ENCODE results near the gene TIMM22.
"Not testable (repeated sequence)": the region's sequence is repeated elsewhere in the genome, so short reads cannot be mapped to it uniquely, and the experiment has no call there.

TIMM22 gene

GRCh38 chr17:996554-997344 is at the start of gene TIMM22:
Gene TIMM22, plus strand, starts transcription at chr17:997129. Its CDS starts 14 bp downstream, at chr17:997143.
- peak; percentile 89 for DNase-seq (ENCODE audit: low read depth)

GRCh38 chr17:948284-948852 is 48.6 kb upstream of the TIMM22 start:
- no peak for DNase-seq (ENCODE audit: low read depth)

DNA sequence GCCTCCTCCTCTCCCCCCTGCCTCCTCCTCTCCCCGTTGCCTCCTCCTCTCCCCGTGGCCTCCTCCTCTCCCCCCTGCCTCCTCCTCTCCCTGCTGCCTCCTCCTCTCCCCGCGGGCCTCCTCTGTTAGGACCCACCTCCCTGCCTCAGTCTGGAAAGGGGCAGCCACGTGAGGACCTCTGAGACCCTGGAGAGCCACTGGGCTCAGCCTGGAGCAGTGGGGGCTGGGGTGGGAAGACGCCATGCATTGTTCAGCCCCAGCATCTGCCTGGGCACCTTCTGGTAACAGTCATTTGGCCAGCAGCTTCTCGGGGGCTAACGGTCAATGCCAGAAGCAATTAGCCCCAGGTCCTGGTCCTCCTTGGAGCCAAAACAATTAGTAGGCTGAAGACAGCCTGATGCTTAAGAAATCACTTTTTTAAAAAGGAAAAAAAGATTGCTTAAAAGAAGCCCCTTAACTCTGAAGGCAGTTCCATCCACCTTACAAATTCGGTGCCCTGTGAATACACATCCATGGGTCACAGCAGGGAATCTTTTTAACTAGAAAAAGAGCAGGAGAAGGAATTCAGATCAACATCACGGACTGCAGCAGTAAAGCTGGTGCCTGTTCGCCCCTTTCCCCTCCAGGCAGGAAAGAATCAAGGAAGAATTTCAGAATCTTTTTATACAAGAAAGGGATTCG is 47.2 kb upstream of the TIMM22 start:
- no peak for DNase-seq (ENCODE audit: low read depth)

DNA sequence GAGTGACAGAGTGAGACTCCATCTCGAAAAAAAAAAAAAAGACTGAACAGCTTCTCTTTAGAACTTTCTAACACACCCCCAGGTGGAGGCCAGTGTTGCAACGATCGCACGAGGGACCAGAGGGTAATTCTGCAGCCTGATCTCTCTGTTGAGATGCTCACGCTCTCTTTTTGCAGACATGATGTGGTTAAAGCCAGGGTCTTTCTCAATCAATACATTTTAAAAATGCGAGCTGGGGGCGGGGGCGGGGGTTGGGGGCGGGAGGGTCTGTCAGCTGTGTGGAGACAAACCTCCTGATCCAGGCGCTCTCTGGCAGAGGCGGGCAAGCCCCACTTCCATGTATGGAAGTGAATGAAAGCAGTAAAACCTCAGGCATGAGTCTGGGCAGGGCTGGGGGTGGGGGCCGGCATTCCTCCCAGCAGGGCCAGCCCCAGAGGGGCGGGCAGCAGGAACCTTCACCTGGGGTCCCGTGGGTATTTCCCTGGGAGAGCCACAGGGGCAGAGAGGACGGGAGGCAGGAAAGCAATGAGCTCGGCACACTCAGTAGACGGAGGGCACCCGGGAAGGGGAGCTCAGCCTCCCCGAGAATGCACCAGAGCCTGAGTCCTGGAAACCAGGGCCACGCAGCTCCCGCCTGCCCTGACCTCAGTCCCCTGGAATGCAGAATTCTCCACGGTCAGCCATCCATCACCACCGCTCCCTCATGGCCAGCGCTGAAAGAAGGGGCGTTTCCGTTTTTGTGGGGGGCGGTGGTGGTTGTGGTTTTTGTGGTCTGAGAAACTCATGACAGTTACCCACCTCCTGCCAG is 45.4 kb upstream of the TIMM22 start:
- no peak for DNase-seq (ENCODE audit: low read depth)

DNA sequence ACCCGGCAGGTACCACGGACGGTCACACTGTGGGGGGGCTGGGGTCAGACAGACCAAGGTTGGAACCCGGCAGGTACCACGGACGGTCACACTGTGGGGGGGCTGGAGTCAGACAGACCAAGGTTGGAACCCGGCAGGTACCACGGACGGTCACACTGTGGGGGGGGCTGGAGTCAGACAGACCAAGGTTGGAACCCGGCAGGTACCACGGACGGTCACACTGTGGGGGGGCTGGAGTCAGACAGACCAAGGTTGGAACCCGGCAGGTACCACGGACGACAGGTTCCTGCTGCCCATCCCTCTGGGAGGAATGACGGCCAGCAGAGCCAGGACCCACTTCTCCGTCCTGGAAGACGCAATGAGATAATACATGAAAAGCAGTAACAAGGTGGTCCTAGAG is 44.3 kb upstream of the TIMM22 start:
- DNase-seq (ENCODE audit: low read depth), result not testable (repeated sequence)

DNA sequence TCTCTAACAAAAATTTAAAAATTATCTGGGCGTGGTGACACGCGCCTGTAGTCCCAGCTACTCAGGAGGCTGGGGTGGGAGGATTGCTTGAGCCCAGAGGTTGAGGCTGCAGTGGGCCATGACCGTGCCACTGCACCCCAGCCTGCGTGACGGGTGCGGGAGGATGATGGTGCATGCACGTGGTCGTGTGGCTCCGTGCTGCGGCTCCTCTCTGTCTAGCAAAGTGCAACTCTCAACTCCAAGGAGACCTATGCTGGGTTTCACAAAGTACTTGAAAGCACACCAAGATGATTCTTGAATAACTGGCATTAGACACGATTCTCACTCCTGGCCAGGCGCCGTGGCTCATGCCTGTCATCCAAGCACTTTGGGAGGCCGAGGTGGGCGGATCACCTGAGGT is 43.2 kb upstream of the TIMM22 start:
- DNase-seq (ENCODE audit: low read depth), result no peak

DNA sequence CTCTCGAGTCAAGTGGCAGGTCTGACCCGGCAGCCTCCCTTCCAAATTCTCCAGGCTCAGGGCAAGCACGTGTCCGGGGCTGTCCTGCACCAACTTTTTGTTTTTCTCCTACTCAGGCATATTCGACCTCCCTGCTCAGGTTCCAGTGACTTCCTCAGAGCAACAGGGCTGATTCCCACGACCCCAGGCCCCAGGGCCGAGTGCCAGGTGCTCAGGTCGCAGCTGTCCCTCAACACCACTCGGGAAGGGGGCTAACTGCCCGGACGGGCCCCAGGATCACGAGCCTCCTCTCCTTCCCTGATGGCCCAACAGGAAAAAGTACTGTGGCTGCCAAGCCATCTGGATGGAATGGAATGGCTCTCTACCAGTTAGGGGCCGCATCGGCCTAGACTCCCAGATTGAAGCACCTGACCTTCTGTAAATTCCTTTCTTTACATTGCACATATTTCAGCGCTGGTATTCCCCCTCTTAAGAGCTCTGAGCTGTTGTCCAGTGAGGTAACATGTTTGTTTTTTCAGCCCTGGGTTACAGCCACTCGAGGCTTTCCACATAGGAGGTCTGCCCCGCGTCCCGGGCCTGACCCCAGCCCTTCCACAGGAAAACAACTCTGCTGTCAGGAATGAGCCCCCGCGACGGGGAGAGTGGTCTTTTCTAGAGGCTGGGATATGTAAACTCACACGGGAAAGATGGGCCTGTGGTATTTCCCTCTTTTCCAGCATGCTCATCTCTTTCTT is 42.3 kb upstream of the TIMM22 start:
- no peak for DNase-seq (ENCODE audit: low read depth)

- no peak for DNase-seq (ENCODE audit: low read depth)
Measured at GRCh38 chr17:956905-957304, 40.0 kb upstream of the TIMM22 start.

DNA sequence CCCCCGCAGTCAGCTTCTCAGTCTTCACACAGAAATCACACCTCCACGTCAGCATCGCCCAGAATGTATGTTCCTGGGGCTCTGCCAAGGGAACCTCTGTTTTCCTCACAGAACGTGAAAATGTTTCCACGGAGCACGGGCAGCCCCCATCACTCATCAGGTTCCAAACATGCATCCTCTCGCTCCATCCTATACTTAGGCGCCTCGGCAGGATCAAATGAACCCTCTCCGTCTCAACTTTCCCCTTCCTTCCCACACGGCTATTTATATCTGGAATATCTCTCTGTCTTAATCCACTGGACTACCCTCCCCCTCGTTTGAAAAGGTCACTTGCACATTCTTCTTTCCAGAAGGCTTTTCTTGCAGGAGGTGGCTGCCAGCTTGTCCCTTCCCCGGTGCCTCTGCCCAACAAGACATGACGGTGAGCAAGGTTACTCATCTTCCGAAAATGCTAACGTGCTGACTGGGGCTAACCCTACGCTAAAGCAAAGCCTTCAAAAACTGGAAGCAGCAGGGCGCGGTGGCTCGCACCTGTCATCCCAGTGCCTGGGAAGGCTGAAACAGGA is 39.0 kb upstream of the TIMM22 start:
- DNase-seq (ENCODE audit: low read depth), result no peak

GRCh38 chr17:958712-959451 is 38.0 kb upstream of the TIMM22 start:
- no peak for DNase-seq (ENCODE audit: low read depth)

DNA sequence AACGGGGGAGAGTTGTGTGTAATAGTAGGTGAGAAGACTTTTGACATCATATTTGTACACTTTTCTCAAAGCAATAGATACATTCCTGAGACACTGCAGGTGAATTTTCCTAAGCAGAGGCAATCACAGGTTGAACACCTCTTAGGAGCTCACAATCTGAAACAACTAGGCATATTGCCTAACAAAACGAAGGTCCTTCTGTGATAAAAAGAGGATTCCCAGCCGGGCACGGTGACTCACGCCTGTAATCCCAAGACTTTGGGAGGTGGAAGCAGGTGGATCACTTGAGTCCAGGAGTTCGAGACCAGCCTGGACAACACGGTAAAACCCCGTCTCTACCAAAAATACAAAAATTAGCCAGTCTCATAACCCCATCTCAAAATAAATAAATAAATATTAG is 34.8 kb upstream of the TIMM22 start:
- no peak for DNase-seq (ENCODE audit: low read depth)

- DNase-seq (ENCODE audit: low read depth), result no peak
Measured at GRCh38 chr17:962670-963069, 34.3 kb upstream of the TIMM22 start.

DNA sequence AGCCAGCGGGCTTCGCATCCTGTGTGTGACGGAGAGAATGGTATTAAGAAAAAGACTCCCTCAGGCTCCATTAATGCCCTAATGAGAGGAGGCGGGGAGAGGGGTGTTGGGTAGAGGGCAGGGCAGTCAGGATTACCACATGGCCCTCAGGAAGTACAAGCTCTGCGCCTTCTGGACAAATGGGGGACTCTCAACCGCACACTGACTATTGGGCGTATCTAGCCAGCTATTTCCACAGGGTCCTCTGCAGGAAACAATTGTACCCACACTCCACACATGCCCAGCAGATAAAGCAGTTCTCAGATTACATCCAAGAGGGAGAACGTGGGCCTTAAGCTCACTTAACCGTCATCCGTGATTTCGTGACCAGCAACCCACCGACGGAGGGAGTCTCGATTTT is 32.1 kb upstream of the TIMM22 start:
- DNase-seq (ENCODE audit: low read depth), result no peak

DNA sequence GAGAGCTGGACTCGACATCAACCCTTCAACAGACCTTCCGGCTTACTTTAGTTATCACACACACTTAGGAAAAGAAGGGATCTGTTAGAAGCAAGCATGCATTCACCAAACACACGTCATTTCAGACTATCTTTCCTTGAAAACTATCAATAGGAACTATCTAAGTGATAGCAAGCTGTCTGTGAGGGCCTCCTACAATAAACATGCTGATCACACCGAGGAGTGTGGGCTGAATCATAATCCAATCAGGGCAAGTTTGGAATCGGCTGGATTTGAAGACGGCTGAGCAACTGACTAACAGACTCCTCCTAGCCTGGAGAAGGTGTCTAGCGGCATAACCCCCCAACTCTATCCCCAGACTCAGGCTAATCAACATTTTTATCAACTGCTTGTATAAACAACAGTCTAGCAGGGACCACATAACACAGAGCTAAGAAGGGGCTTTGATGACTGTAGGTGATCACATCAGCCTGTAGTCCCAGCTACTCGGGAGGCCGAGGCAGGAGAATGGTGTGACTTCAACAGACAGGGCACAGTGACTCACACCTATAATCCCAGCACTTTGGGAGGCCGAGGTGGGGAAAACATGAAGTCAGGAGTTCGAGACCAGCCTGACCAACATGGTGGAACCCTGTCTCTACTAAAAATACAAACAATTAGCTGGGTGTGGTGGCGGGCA is 31.5 kb upstream of the TIMM22 start:
- DNase-seq (ENCODE audit: low read depth), result no peak

DNA sequence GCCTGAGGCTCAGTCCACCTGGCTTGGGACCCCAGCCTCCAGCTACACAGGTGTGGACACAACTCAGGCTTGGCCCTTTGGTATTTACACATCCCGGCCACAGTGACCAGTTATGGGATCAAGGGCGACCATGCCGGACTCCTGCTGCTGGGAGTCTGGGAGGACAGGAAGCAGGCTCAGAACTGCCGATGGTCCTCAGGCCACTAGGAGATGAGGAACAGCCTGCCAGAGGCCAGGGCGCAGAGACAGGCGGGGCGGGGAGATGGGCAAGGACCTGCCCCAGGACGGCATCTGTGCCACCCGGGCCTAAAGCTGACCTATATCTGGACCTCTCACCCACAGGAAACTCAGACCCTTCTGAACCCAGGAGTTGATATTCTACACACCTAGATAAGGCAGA is 29.8 kb upstream of the TIMM22 start:
- DNase-seq (ENCODE audit: low read depth), result no peak

- DNase-seq (ENCODE audit: low read depth), result no peak
Measured at GRCh38 chr17:968812-969730, 27.9 kb upstream of the TIMM22 start.

DNA sequence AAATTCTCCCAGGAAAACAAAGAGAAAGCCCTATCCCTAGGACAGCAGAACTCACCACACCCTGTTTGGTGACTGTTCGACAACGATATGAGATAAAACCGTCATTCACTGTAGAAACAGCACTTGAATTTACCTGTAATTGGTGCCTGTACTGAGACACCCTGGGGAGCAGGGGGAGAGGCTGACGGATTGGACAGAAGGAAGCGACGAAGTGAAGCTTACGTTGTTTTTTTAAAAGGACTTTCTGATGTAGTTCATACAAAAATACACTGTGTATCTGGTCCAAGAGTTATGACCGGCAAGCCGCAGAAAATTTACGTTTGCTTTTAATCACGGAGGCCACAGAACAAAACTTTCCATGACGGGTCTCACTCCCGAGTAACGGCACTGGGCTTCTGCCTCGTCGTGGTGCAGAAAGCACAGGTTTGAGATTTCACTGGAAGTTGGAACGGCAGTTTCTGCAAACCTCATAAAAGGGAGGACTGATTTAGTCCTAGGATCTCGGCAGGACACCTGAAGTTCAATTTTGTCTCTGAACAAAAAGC is 27.0 kb upstream of the TIMM22 start:
- no peak for DNase-seq (ENCODE audit: low read depth)

- no peak for DNase-seq (ENCODE audit: low read depth)
Measured at GRCh38 chr17:970364-970763, 26.6 kb upstream of the TIMM22 start.

DNA sequence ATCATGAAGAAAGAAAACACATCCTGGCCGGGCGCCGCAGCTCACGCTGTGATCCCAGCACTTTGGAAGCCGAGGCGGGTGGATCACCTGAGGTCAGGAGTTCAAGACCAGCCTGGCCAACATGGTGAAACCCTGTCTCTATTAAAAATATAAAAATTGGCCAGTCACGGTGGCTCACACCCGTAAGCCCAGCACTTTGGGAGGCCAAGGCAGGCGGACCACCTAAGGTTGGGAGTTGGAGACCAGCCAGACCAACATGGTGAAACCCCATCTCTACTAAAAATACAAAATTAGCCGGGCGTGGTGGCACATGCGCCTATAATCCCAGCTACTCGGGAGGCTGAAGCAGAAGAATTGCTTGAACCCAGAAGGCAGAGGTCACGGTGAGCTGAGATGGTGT is 25.1 kb upstream of the TIMM22 start:
- DNase-seq (ENCODE audit: low read depth), result not testable (repeated sequence)

All from non-pigmented ciliary epithelial cell (primary cell).